HepG2 (cell line): ENCODE data around the gene ABCB8. TPM values are rescaled to one million over a fixed set of nuclear protein-coding genes. Genes with fewer than 3 reads are reported as not detected.

Experiments used
- CBFB ChIP-seq: sonication (generic); formaldehyde crosslinking; IDR thresholded peaks from 2 replicates; pipeline ENCODE4 v1.4.0; 2020; ENCODE audit warnings: missing genetic modification reagents
- DMAP1 ChIP-seq: IDR thresholded peaks from 2 replicates; pipeline ENCODE4 v1.6.1; 2016
- KLF11 ChIP-seq: IDR thresholded peaks from 2 replicates; pipeline ENCODE4 v1.6.1; 2016; ENCODE audit warnings: missing compliant biosample characterization
- MBNL3 ChIP-seq: fragments of 250-450 bp; sonication (Bioruptor Pico); conservative IDR thresholded peaks from 2 replicates; pipeline ENCODE4 v1.8.0; 2022; ENCODE audit warnings: mild to moderate bottlenecking, inconsistent platforms
- MIER2 ChIP-seq: IDR thresholded peaks from 2 replicates; pipeline ENCODE4 v1.6.1; 2016; ENCODE audit warnings: missing biosample characterization, missing genetic modification reagents
- MYNN ChIP-seq: sonication (generic); formaldehyde crosslinking; IDR thresholded peaks from 2 replicates; pipeline ENCODE4 v1.4.0; 2020; ENCODE audit warnings: mild to moderate bottlenecking, low read depth, missing genetic modification reagents
- MYPOP ChIP-seq: sonication (generic); formaldehyde crosslinking; IDR thresholded peaks from 2 replicates; pipeline ENCODE4 v1.8.1; 2023; ENCODE audit warnings: mild to moderate bottlenecking, moderate library complexity, missing genetic modification reagents
- NR1H2 ChIP-seq: sonication (generic); formaldehyde crosslinking; IDR thresholded peaks from 2 replicates; pipeline ENCODE4 v1.8.1; 2022; ENCODE audit warnings: low read depth, missing genetic modification reagents, borderline replicate concordance
- RAD21 ChIP-seq: fragments of 450-650 bp; formaldehyde crosslinking; IDR thresholded peaks from 2 replicates; pipeline ENCODE4 v1.5.0; 2020; ENCODE audit warnings: mild to moderate bottlenecking
- SMC3 ChIP-seq: IDR thresholded peaks from 2 replicates; pipeline ENCODE4 v1.6.1; 2011; ENCODE audit warnings: low read length, improper control_type of control experiment
- ZFY ChIP-seq: sonication (generic); formaldehyde crosslinking; IDR thresholded peaks from 2 replicates; pipeline ENCODE4 v1.4.0; 2020; ENCODE audit warnings: missing genetic modification reagents
- ZNF3 ChIP-seq: IDR thresholded peaks from 2 replicates; pipeline ENCODE4 v1.7.0; 2017; ENCODE audit warnings: inconsistent platforms
- ZNF382 ChIP-seq: sonication (generic); formaldehyde crosslinking; IDR thresholded peaks from 2 replicates; pipeline ENCODE4 v1.5.0; 2020; ENCODE audit warnings: missing genetic modification reagents, mild to moderate bottlenecking, borderline replicate concordance
- ZNF567 ChIP-seq: sonication (generic); formaldehyde crosslinking; IDR thresholded peaks from 2 replicates; pipeline ENCODE4 v1.8.1; 2023; ENCODE audit warnings: mild to moderate bottlenecking, missing genetic modification reagents, borderline replicate concordance
- ZNF574 ChIP-seq: sonication (generic); formaldehyde crosslinking; IDR thresholded peaks from 2 replicates; pipeline ENCODE4 v1.4.0; 2020; ENCODE audit warnings: missing genetic modification reagents
- ZNF749 ChIP-seq: sonication (generic); formaldehyde crosslinking; IDR thresholded peaks from 2 replicates; pipeline ENCODE4 v1.8.0; 2022; ENCODE audit warnings: mild to moderate bottlenecking, missing genetic modification reagents, moderate library complexity, borderline replicate concordance
- ZNF782 ChIP-seq: sonication (generic); formaldehyde crosslinking; IDR thresholded peaks from 2 replicates; pipeline ENCODE4 v1.4.0; 2020; ENCODE audit warnings: missing genetic modification reagents, mild to moderate bottlenecking, borderline replicate concordance
- polyA plus RNA-seq, 8 experiments: library from polyadenylated mRNA; depleted of rRNA in 3 of 8; stranded (reverse) in 7 of 8; unstranded in 1 of 8; fragments of >200 nt; fragmentation: Illumina TruSeq in 4 of 8; extraction: Trizol in 4 of 8; gene quantifications; 2 replicates each; pipeline versions ENCODE4 v1.2.1 to v1.2.3, GENCODE V29; 2011 to 2016; ENCODE audit warnings: low read depth in 4 of 8, missing spikeins in 1 of 8, mixed read lengths in 1 of 8; ENCODE audit not compliant: insufficient read depth in 1 of 8
- total RNA-seq, 5 experiments: library from RNA; depleted of rRNA; stranded (reverse); fragments of >200 nt; fragmentation: Illumina TruSeq; extraction: Trizol; gene quantifications; 2 replicates each; pipeline ENCODE4 v1.2.3, GENCODE V29; 2016; ENCODE audit warnings: low read depth in 1 of 5
- TF ChIP-seq, protein P1 (sequence below): IDR thresholded peaks from 2 replicates; pipeline ENCODE4 v1.6.1; 2016
- TF ChIP-seq, protein P2 (sequence below): sonication (generic); formaldehyde crosslinking; conservative IDR thresholded peaks from 2 replicates; pipeline ENCODE4 v1.4.0; 2020; ENCODE audit warnings: missing genetic modification reagents

ABCB8 gene
- total and polyA plus RNA-seq, 2 of the 13 experiments (the other 11 are each of a cell fraction or from before 2014, with no cell fraction given) = 6.6 to 16.7 TPM

DNA sequence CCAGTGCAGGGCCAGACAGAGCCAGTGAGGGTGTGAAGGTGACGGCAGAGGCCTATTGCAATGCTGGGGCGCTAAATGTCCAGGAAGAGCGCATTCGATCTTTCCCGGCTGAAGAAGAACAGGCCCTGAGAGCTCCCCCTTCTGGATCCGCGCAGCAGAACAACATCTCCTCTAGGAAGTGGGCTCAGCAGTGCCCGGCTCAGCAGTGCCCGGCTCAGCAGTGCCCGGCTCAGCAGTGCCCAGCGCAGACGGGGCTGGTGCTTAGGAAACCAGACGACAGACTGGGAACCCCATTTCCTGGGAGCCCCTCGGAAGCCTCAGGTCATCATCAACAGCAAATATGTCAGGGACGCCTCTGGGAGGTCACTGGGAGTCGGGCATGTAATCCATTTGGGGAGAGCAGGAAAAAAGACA, 42.1 kb upstream of the ABCB8 start (continued):
- TF ChIP-seq KLF11 (CRISPR knock-in tag) (no peak), MYPOP (CRISPR knock-in tag) (peak; percentile 31; the same call in 1 of the 2 replicates), ZNF782 (no peak), DMAP1 (CRISPR knock-in tag) (no peak), ZNF3 (no peak), NR1H2 (CRISPR knock-in tag) (no peak), ZNF382 (CRISPR knock-in tag) (no peak), RAD21 (CRISPR knock-in tag) (peak; percentile 35), CBFB (CRISPR knock-in tag) (no peak), ZNF574 (CRISPR knock-in tag) (0 out of 2 replicates have a peak, but pooled peaks have one; percentile 43), ZNF567 (no peak), MIER2 (CRISPR knock-in tag) (peak; percentile 88), ZFY (peak; percentile 45; the same call in 1 of the 2 replicates), SMC3 (peak; percentile 56), MBNL3 (no peak), MYNN (CRISPR knock-in tag) (no peak), ZNF749 (CRISPR knock-in tag) (no peak)
- TF ChIP-seq, protein P1, sequence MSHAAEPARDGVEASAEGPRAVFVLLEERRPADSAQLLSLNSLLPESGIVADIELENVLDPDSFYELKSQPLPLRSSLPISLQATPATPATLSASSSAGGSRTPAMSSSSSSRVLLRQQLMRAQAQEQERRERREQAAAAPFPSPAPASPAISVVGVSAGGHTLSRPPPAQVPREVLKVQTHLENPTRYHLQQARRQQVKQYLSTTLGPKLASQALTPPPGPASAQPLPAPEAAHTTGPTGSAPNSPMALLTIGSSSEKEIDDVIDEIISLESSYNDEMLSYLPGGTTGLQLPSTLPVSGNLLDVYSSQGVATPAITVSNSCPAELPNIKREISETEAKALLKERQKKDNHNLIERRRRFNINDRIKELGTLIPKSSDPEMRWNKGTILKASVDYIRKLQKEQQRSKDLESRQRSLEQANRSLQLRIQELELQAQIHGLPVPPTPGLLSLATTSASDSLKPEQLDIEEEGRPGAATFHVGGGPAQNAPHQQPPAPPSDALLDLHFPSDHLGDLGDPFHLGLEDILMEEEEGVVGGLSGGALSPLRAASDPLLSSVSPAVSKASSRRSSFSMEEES (CRISPR knock-in tag) = no peak
- TF ChIP-seq, protein P2, sequence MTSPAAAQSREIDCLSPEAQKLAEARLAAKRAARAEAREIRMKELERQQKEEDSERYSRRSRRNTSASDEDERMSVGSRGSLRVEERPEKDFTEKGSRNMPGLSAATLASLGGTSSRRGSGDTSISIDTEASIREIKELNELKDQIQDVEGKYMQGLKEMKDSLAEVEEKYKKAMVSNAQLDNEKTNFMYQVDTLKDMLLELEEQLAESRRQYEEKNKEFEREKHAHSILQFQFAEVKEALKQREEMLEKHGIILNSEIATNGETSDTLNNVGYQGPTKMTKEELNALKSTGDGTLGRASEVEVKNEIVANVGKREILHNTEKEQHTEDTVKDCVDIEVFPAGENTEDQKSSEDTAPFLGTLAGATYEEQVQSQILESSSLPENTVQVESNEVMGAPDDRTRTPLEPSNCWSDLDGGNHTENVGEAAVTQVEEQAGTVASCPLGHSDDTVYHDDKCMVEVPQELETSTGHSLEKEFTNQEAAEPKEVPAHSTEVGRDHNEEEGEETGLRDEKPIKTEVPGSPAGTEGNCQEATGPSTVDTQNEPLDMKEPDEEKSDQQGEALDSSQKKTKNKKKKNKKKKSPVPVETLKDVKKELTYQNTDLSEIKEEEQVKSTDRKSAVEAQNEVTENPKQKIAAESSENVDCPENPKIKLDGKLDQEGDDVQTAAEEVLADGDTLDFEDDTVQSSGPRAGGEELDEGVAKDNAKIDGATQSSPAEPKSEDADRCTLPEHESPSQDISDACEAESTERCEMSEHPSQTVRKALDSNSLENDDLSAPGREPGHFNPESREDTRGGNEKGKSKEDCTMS (CRISPR knock-in tag) = no peak
